ENCODE data around the gene ABLIM1. TPM values are rescaled to one million over a fixed set of nuclear protein-coding genes. Genes with fewer than 3 reads are reported as not detected.

ABLIM1 gene
- total RNA-seq, 1 experiment from 2014 or later: 274 TPM

GRCh38 chr10:114518401-114519305, 139.4 kb downstream of the ABLIM1 start:
- Histone ChIP-seq H3K36me3 (ENCODE audit: control insufficient read depth, insufficient read depth, low read length) (0 out of 2 replicates have a peak, but pooled peaks cover 2% of the 10 kb centered on the region), H3K27ac (ENCODE audit: low read length) (0 out of 2 replicates have a peak overlapping the region, but pooled peaks have one; percentile 34), H3K4me3 (ENCODE audit: low read depth in 2 of 2, low read length in 2 of 2) (no peak overlapping the region), H3K4me1 (ENCODE audit: control insufficient read depth, insufficient read depth, low read length) (peaks cover 46% of the 10 kb centered on the region), H3K9me3 (ENCODE audit: control insufficient read depth, insufficient read depth, low read depth, low read length) (no peaks in the 10 kb centered on the region), H3K27me3 (ENCODE audit: control insufficient read depth, insufficient read depth, low read length) (no peaks in the 10 kb centered on the region)
- TF ChIP-seq TCF7L2 (IDR thresholded peaks at IDR 0.05; ENCODE audit: low read depth, low read length): no peak
- BruUV-seq (replicated peaks): no TSS peak
- in situ Hi-C loops (cut with HindIII; ENCODE audit: low pct_unique_long_range_greater_than_20kb, low sequenced_read_pairs) (no loop called here), intact Hi-C loops (cut with micrococcal nuclease; ENCODE audit: unreplicated experiment) (no loop called here)
- ATAC-seq (peak; percentile 76), DNase-seq (ENCODE audit: low read depth, low spot score) (peak; percentile 73)
- POLR2A ChIA-PET: interaction anchor here (0.5 to 0.7 kb wide), 6 partner anchors 8 to 361 kb away, joined by 3 to 7 read pairs (median 4); no protein-coding TSS in a partner anchor
- CTCF ChIA-PET: interaction anchor here (0.6 kb wide), 1 partner anchor 207 kb away, joined by 3 read pairs; no protein-coding TSS in a partner anchor

- intact Hi-C loops (cut with micrococcal nuclease; ENCODE audit: unreplicated experiment) (no loop called here), in situ Hi-C loops (cut with HindIII; ENCODE audit: low pct_unique_long_range_greater_than_20kb, low sequenced_read_pairs) (no loop called here)
- Histone ChIP-seq H3K27ac (ENCODE audit: low read length) (no peak overlapping the region), H3K4me1 (ENCODE audit: control insufficient read depth, insufficient read depth, low read length) (peaks cover 45% of the 10 kb centered on the region), H3K36me3 (ENCODE audit: control insufficient read depth, insufficient read depth, low read length) (0 out of 2 replicates have a peak, but pooled peaks cover 2% of the 10 kb centered on the region), H3K27me3 (ENCODE audit: control insufficient read depth, insufficient read depth, low read length) (no peaks in the 10 kb centered on the region), H3K9me3 (ENCODE audit: control insufficient read depth, insufficient read depth, low read depth, low read length) (no peaks in the 10 kb centered on the region), H3K4me3 (ENCODE audit: low read depth in 2 of 2, low read length in 2 of 2) (no peak overlapping the region)
- BruUV-seq (replicated peaks): no TSS peak
- ATAC-seq: no peak
- no peak for DNase-seq (ENCODE audit: low read depth, low spot score)
- ChIA-PET CTCF (no interaction called here), POLR2A (interaction anchor here (0.6 kb wide), 1 partner anchor 141 kb away, joined by 3 read pairs; no protein-coding TSS in a partner anchor)
- TF ChIP-seq, protein P1, sequence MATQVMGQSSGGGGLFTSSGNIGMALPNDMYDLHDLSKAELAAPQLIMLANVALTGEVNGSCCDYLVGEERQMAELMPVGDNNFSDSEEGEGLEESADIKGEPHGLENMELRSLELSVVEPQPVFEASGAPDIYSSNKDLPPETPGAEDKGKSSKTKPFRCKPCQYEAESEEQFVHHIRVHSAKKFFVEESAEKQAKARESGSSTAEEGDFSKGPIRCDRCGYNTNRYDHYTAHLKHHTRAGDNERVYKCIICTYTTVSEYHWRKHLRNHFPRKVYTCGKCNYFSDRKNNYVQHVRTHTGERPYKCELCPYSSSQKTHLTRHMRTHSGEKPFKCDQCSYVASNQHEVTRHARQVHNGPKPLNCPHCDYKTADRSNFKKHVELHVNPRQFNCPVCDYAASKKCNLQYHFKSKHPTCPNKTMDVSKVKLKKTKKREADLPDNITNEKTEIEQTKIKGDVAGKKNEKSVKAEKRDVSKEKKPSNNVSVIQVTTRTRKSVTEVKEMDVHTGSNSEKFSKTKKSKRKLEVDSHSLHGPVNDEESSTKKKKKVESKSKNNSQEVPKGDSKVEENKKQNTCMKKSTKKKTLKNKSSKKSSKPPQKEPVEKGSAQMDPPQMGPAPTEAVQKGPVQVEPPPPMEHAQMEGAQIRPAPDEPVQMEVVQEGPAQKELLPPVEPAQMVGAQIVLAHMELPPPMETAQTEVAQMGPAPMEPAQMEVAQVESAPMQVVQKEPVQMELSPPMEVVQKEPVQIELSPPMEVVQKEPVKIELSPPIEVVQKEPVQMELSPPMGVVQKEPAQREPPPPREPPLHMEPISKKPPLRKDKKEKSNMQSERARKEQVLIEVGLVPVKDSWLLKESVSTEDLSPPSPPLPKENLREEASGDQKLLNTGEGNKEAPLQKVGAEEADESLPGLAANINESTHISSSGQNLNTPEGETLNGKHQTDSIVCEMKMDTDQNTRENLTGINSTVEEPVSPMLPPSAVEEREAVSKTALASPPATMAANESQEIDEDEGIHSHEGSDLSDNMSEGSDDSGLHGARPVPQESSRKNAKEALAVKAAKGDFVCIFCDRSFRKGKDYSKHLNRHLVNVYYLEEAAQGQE (IDR thresholded peaks at IDR 0.05; ENCODE audit: insufficient read depth in 1 of 2, low read depth in 2 of 2, low read length in 1 of 2): no peak
- TF ChIP-seq, protein P2, sequence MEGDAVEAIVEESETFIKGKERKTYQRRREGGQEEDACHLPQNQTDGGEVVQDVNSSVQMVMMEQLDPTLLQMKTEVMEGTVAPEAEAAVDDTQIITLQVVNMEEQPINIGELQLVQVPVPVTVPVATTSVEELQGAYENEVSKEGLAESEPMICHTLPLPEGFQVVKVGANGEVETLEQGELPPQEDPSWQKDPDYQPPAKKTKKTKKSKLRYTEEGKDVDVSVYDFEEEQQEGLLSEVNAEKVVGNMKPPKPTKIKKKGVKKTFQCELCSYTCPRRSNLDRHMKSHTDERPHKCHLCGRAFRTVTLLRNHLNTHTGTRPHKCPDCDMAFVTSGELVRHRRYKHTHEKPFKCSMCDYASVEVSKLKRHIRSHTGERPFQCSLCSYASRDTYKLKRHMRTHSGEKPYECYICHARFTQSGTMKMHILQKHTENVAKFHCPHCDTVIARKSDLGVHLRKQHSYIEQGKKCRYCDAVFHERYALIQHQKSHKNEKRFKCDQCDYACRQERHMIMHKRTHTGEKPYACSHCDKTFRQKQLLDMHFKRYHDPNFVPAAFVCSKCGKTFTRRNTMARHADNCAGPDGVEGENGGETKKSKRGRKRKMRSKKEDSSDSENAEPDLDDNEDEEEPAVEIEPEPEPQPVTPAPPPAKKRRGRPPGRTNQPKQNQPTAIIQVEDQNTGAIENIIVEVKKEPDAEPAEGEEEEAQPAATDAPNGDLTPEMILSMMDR (IDR thresholded peaks at IDR 0.05): no peak
- TF ChIP-seq TCF7L2 (IDR thresholded peaks at IDR 0.05; ENCODE audit: low read depth, low read length) (no peak), POLR2AphosphoS5 (IDR thresholded peaks at IDR 0.05; ENCODE audit: low read depth, low read length) (no peak), SIN3A (IDR thresholded peaks at IDR 0.05; ENCODE audit: borderline replicate concordance, insufficient read depth, low read depth, low read length) (no peak)
Observed at GRCh38 chr10:114517368-114518250, 140.5 kb downstream of the ABLIM1 start.

Measured in Panc1 (cell line).